ENCODE data around the gene ARMC7. TPM values are rescaled to one million over a fixed set of nuclear protein-coding genes. Genes with fewer than 3 reads are reported as not detected.
A peak's percentile ranks its signal among the peaks of the same experiment; 100 is the strongest.

The ARMC7 gene
- total RNA-seq, 1 experiment from 2014 or later, result 48.7 TPM

GRCh38 chr17:75130632-75131277 is 21.0 kb downstream of the ARMC7 start:
- Histone ChIP-seq H3K27me3 (ENCODE audit: control insufficient read depth, insufficient read depth, low read length) (no peaks in the 10 kb centered on the region), H3K27ac (ENCODE audit: low read length) (peak overlapping the region; percentile 93), H3K9me3 (ENCODE audit: control insufficient read depth, insufficient read depth, low read depth, low read length) (no peaks in the 10 kb centered on the region), H3K36me3 (ENCODE audit: control insufficient read depth, insufficient read depth, low read length) (peaks cover 3% of the 10 kb centered on the region; the same call in 1 of the 2 replicates), H3K4me1 (ENCODE audit: control insufficient read depth, insufficient read depth, low read length) (peaks cover 25% of the 10 kb centered on the region), H3K4me3 (ENCODE audit: low read depth in 2 of 2, low read length in 2 of 2) (peak overlapping the region; percentile 72 to 83)
- ATAC-seq (peak; percentile 65), DNase-seq (ENCODE audit: low read depth, low spot score) (no peak)
- ChIA-PET POLR2A (interaction anchor here (0.6 to 0.7 kb wide), 3 partner anchors 14 to 292 kb away, joined by 3 to 5 read pairs (median 5); no protein-coding TSS in a partner anchor), CTCF (interaction anchor here (0.6 to 2.8 kb wide), 4 partner anchors 17 to 61 kb away, joined by 4 to 12 read pairs (median 4); no protein-coding TSS in a partner anchor)
- in situ Hi-C loops (cut with HindIII; ENCODE audit: low pct_unique_long_range_greater_than_20kb, low sequenced_read_pairs), result no loop called here
- TF ChIP-seq POLR2AphosphoS5 (IDR thresholded peaks at IDR 0.05; ENCODE audit: low read depth, low read length), result peak; percentile 2; the same call in 1 of the 2 replicates
- peak; percentile 36; the same call in 1 of the 2 replicates for TF ChIP-seq SIN3A (IDR thresholded peaks at IDR 0.05; ENCODE audit: borderline replicate concordance, insufficient read depth, low read depth, low read length)
- peak; percentile 67 for TF ChIP-seq CTCF (IDR thresholded peaks at IDR 0.05)
- no peak for TF ChIP-seq REST (IDR thresholded peaks at IDR 0.05; ENCODE audit: insufficient read depth in 1 of 2, low read depth in 2 of 2, low read length in 1 of 2)
- no peak for TF ChIP-seq TCF7L2 (IDR thresholded peaks at IDR 0.05; ENCODE audit: low read depth, low read length)
- intact Hi-C loops (cut with micrococcal nuclease; ENCODE audit: unreplicated experiment), result no loop called here
- BruUV-seq (replicated peaks), result TSS peak; percentile 84

GRCh38 chr17:75131278-75132017 is 21.7 kb downstream of the ARMC7 start, which contains the start of gene NT5C:
Gene NT5C, minus strand, starts transcription at chr17:75131742. Its CDS starts 35 bp downstream, at chr17:75131707.
- Histone ChIP-seq H3K27ac (ENCODE audit: low read length) (peak within 1 kb of the TSS; percentile 93), H3K9me3 (ENCODE audit: control insufficient read depth, insufficient read depth, low read depth, low read length) (no peaks in the 10 kb centered on the region), H3K36me3 (ENCODE audit: control insufficient read depth, insufficient read depth, low read length) (peaks cover 3% of the 10 kb centered on the region; the same call in 1 of the 2 replicates), H3K4me3 (ENCODE audit: low read depth in 2 of 2, low read length in 2 of 2) (peak within 1 kb of the TSS; percentile 72 to 83), H3K4me1 (ENCODE audit: control insufficient read depth, insufficient read depth, low read length) (peaks cover 24% of the 10 kb centered on the region), H3K27me3 (ENCODE audit: control insufficient read depth, insufficient read depth, low read length) (no peaks in the 10 kb centered on the region)
- DNase-seq (ENCODE audit: low read depth, low spot score), result no peak
- ChIA-PET CTCF (interaction anchor here (0.6 to 2.8 kb wide), 5 partner anchors 17 to 70 kb away, joined by 3 to 12 read pairs (median 4); no protein-coding TSS in a partner anchor), POLR2A (interaction anchor here (0.6 to 1.2 kb wide), 3 partner anchors 13 to 113 kb away, joined by 3 read pairs; no protein-coding TSS in a partner anchor)
- intact Hi-C loops (cut with micrococcal nuclease; ENCODE audit: unreplicated experiment) (no loop called here), in situ Hi-C loops (cut with HindIII; ENCODE audit: low pct_unique_long_range_greater_than_20kb, low sequenced_read_pairs) (no loop called here)
- peak; percentile 87 for ATAC-seq
- peak; percentile 90; the same call in 1 of the 2 replicates for TF ChIP-seq SIN3A (IDR thresholded peaks at IDR 0.05; ENCODE audit: borderline replicate concordance, insufficient read depth, low read depth, low read length)
- TF ChIP-seq REST (IDR thresholded peaks at IDR 0.05; ENCODE audit: insufficient read depth in 1 of 2, low read depth in 2 of 2, low read length in 1 of 2), result no peak; a peak in 1 of 4 replicates
- TF ChIP-seq POLR2AphosphoS5 (IDR thresholded peaks at IDR 0.05; ENCODE audit: low read depth, low read length), result peak; percentile 95
- peak; percentile 52 for TF ChIP-seq TCF7L2 (IDR thresholded peaks at IDR 0.05; ENCODE audit: low read depth, low read length)
- TF ChIP-seq CTCF (IDR thresholded peaks at IDR 0.05), result peak; percentile 89
- BruUV-seq (replicated peaks), result no TSS peak
